HG03442 (cell line): ENCODE data around the gene IQCE.
"Not testable (repeated sequence)": the region's sequence is repeated elsewhere in the genome, so short reads cannot be mapped to it uniquely, and the experiment has no call there.

ENCODE experiments used
- ATAC-seq: cut with Tn5 transposase; IDR thresholded peaks from one replicate; pipeline ENCODE4 v1.9.1; 2021; ENCODE audit warnings: mild to moderate bottlenecking, moderate library complexity; ENCODE audit not compliant: unreplicated experiment

IQCE gene

GRCh38 chr7:2532199-2532772 lies 26.5 kb upstream of the IQCE start:
- ATAC-seq, result not testable (repeated sequence)

DNA sequence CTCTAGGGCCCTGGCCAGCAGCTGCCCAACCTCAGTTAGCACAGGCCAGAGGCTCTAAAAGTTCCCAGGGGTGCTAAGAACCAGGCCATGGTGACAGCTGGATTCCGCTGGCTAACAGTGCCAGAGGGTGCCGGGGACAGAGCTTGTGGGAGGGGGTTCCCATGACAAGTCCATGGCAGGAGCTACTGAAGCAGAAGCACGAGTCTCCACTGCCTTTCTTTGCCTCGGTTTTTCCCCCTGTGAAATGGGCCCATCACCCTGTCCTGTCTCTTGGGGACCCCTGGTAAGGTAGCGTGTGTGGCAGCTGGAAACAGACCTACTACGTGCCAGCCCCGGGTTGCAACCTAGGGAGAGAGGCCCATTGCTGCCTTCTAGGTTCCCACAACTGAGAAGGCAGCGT lies 26.0 kb upstream of the IQCE start:
- ATAC-seq, result not testable (repeated sequence)

DNA sequence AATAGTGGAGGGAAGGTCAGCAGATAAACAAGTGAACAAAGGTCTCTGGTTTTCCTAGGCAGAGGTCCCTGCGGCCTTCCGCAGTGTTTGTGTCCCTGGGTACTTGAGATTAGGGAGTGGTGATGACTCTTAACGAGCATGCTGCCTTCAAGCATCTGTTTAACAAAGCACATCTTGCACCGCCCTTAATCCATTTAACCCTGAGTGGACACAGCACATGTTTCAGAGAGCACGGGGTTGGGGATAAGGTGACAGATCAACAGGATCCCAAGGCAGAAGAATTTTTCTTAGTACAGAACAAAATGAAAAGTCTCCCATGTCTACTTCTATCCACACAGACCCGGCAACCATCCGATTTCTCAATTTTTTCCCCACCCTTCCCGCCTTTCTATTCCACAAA lies 25.2 kb upstream of the IQCE start:
- ATAC-seq, result not testable (repeated sequence)

DNA sequence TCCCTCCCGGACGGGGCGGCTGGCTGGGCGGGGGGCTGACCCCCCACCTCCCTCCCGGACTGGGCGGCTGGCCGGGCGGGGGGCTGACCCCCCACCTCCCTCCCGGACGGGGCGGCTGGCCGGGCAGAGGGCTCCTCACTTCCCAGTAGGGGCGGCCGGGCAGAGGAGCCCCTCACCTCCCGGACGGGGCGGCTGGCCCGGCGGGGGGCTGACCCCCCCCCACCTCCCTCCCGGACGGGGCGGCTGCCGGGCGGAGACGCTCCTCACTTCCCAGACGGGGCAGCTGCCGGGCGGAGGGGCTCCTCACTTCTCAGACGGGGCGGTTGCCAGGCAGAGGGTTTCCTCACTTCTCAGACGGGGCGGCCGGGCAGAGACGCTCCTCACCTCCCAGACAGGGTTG lies 24.6 kb upstream of the IQCE start:
- not testable (repeated sequence) for ATAC-seq

GRCh38 chr7:2535872-2536627 lies 22.7 kb upstream of the IQCE start:
- not testable (repeated sequence) for ATAC-seq

DNA sequence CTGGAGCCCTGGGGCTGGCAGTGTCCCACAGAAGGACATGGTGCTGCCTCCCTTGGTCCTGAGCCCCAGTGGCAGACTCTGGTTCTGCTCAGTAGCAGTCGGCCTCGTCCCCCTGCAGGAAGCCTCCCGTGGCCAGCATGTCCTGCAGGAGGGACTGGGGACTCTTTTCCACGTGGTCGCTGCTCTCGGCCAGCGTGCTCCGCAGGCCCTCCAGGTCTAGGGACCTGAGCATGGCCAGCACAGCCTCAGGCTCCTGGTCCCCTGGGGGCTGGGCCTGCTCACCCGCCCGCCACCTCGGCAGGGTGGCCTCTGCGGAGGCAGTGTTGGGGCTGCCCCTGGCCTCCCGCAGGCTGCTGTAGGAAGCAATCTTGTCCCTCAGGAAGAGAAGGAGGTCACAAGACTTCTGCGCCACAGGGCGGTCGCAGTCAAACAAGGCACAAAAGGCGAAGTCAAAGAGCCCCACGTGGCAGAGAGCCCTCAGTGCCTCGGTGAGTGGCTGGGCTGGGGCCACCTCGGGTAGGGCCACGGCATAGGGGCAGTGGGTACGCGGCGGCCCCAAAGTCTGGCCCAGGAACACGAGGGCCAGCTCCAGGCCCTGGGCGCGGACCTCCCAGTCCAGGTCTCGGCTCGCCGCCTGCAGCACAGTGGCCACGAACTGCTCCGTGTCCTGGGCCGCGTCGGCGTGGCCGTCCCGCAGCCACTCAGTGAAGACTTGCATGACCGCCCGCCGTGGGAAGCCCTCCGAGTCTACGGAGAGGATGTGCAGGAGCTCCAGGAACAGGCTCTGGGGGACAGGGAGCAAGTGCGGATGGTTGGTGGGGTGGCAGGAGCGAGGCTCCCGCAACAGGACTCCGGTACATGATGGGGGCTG lies 20.6 kb upstream of the IQCE start:
- ATAC-seq, result no peak

- no peak for ATAC-seq
Observed at GRCh38 chr7:2539031-2539911, 19.5 kb upstream of the IQCE start.

DNA sequence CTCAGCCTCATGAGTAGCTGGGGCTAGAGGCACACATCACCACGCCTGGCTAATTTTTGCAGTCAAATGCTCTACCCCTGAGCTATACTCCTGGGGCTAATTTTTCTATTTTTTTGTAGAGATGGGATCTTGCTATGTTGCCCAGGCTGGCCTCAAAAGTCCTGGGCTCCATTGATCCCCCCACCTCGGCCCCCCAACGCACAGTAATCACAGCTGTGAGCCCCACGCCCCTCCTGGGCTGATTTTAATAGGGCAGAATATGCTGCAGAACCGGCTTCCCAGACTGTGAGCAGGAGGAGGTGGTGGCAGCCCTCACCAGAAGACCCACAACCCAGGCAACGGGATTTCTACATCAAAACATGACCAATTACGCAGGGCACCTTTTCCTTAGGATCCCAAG lies 18.6 kb upstream of the IQCE start:
- ATAC-seq, result no peak

DNA sequence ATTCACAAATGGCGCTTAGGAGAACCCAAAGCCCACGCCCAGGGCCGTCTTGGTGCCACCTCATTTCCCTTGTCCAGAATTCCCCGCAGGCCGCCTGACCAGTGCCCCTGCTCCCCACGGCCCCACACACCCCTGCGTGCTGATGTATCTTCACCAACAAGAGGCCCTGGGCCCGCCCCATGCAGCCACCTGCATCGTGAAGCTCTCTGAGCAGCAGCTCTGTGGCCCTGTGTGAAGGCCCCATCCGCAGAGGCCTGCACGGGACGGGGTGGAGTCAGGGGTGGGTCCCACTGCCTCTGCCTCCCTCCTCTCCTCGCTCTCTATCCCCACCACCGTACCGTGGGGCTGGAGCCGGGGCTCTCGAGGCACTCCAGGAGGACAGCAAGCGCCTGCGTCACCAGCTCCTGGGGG lies 18.1 kb upstream of the IQCE start:
- no peak for ATAC-seq

DNA sequence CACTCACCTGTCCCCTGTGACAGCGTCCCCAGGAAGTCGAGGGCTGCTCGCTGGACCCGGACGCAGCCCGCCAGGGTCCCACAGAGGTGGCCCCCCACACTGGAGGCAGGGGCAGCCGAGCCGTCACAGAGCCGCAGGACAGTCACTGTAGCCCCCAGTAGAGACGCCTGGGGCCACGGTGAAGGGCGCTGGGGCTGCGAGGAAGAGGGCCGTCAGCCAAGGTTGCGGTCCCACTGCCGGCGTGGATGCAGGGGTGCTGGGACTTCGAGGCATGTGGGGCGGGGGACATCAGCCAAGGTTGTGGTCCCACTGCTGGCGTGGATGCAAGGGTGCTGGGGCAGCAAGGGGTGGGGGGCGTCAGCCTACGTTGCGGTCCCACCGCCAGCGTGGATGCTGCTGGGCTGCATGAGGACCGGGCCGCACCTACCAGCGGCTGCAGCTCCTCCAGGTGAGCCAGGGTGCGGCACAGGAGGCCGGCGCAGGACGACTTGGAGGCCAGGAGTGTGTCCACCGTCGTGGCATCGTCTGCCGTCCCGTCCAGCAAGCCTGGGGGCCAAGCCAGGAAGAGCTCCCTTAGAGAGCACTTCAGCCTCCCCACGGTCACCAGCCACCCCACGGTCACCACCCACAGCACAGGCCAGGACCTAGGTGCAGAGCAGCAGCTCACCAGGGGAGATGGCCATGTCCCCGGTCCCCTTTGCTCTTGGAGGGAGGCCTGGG lies 17.3 kb upstream of the IQCE start:
- ATAC-seq, result no peak

DNA sequence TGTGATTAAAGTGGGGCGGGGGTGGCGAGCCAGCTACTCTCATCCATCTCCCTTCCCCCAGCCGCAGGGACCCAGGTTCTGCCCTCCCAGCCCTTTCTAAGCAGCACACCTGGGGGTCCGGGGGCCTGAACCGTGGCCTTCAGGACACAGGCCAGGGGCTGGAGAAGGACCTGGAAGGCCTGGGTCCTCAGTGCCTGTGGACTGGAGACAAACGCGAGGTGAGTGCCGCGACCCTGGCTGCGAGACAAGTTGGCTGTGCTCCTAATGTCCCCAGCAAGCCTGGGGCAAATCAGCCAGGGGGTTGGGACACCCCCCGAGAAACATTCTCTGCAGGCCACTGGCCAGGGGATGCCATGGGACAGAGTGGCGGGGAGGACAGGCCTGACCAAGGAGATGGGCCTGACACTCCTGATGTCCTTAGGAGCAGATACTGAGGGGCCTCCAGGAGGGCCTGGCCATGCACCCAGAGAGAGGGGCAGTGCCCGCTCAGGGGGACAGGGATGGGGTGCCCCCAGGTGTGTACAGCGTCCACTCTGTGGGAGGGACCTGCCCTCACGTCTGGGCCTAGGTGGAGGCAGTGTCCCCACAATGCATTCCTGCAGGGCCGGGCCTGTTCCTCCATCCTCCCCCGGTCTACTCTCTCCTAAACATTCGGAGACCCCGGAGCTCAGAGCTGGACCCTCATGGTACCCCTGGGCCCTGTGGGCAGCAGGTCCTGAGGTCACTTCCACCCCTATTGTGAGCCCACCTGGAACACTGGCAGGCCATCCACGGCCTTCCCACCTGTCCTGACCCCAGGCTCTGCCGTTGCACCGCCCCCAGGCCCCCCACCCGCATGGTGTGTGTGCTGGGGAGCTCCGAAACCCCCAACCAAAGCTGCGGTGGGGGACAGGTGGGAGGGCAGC lies 16.5 kb upstream of the IQCE start:
- no peak for ATAC-seq

DNA sequence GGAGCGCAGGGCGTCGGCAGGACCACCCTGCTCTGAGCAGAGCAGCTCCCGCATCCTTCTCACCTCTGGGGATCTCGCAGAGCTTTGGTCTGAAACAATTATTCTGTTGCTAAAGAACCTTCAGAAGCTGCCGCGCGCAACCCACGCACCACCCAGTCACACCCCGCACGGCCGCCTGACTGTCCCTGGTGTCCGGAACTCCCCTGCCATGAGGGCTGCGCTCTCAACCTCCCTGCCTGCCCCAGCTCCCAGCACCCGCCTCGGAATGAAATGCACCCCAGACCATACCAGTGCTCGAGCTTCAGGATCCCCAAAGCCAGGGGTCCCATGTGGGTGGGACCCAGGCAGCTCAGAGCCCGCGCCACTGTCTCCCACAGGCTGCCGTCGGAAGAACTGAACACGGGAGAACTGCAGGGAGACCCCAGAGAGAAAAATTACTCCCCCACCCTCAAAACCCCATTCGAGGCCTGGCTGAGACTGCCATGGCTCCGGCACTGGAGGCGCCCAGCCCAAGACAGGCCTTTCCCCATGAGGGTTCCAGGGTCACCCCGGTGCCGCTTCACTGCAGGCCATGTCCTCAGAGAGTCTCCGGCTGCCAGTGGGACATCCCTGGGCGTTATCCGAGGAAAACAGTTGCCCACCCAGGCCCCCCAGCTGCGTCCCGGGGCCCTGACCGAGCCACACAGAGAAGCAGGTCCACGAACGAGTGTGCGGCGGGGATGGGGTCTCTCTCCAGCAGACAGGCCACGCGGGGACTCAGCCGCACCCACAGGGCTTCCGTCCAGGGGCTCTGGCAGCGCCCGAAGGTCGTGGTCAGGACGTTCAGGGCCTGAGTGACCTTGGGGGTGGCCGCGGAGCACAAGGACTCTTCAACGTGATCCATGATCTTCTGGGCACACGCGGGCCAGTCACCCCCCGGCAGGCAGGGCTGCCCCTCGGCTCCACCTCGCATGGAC lies 15.6 kb upstream of the IQCE start:
- no peak for ATAC-seq

DNA sequence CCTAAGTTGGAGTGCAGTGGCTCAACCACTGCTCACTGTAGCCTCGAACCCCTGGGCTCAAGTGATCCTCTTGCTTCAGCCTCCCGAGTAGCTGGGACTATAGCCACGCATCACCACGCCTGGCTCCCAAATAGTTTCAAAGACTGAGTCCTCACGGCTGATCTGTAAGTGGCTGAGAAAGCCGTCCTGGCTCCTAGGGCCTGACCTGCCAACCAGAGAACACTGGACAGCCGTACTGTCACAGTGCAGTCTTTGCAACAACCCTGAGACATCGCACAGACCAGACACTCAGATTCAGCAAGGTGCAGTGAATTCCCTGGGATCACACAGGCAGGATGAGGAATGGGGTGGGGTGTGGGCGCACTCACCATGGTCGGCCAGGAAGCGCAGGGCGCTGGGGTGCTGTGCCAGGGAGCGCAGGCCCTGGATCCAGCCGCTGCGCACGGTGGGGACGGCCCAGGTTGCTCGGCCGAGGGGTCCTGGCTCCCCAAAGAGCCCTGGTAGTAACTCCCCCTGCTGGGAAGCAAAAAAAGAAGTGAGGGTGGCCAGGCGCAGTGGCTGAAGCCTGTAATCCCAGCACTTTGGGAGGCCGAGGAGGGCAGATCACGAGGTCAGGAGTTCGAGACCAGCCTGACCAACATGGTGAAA lies 14.1 kb upstream of the IQCE start:
- ATAC-seq, result no peak

DNA sequence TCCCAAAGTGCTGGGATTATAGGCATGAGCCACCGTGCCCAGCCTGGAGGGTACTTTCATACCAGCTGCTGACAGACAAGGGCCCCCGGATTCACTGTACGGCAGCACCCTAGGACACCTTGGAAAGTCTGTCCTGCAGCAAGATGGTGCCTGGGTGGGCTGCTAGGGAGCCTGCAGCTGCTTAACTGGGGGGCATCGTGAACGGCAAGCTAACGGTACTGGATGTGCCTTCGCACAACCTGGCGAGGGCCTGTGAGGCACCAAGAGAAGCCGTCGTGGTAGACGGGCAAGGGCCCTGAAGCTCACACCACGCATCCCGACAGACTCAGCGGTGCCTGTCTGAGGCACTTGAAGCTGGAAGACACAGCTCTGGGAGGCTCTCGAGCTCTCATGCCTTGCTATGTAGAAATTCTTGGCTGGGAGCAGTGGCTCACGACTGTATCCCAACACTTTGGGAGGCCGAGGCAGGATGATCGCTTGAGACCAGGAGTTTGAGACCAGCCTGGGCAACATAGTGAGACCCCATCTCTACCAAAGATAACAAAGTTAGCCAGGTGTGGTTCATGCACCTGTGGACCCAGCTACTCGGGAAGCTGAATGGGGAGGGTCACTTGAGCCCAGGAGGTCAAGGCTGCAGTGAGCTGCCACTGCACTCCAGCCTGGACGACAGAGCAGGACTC lies 12.9 kb upstream of the IQCE start:
- ATAC-seq, result no peak

GRCh38 chr7:2546776-2547586 lies 11.8 kb upstream of the IQCE start:
- no peak for ATAC-seq

DNA sequence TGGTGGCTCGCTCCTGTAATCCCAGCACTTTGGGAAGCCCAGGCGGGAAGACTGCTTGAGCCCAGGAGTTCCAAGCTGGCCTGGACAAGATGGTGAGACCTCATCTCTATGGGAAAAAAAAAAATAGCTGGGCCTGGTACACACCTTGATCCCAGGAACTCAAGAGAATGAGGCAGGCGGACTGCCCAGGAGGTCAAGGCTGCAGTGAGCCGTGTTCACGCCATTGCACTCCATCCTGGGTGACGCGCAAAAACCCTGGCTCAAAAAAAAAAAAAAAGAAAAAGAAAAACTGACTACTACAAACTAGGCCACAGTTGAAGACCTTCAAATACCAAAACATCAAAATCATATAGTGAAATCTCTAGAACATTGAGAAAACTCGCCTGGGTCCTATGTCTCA lies 7.4 kb upstream of the IQCE start:
- no peak for ATAC-seq
